Measurements from ENCODE around the gene MAT2B. TPM values are rescaled to one million over a fixed set of nuclear protein-coding genes. Genes with fewer than 3 reads are reported as not detected.

MAT2B gene
- total and polyA plus RNA-seq, 2 of the 13 experiments (the other 11 are each of a cell fraction or from before 2014, with no cell fraction given), result 20.2 to 37.1 TPM

DNA sequence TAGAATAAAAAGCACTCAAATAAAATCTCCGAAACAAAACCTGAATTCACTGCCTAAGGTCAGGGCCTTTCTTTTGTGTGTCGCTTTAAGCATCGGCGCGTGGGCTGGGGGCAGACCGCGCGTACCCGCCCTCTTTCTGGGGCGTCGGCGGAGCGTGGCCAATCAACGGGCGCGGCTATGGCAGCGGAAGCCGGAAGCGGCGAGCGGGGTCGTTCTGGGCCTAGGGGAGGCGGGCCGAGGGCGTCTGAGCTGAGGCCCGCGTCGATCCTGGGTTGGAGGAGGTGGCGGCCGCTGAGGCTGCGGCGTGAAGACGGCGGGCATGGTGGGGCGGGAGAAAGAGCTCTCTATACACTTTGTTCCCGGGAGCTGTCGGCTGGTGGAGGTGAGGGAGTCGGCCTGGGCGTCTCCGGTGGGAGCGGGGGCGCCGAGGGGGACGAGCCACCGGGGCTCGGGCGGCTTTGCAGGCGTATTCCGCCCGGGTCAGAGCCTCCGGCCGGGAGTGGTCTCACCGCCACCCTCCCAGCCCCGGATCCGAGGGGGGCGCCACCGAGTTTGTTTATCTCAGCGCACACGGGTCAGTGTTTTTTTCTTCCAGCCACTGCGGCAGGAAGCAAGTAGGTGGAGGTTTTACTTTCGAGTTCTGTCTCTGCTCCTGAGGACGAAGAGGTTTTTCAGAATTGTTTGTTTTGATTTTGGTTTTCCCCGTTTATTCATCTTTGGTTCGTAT lies at the start of gene MAT2B (continued):
- TF ChIP-seq ZSCAN20 (CRISPR knock-in tag; IDR thresholded peaks at IDR 0.05; ENCODE audit: borderline replicate concordance) (no peak), FOXK1 (CRISPR knock-in tag; IDR thresholded peaks at IDR 0.05; ENCODE audit: borderline replicate concordance, low read depth) (peak; percentile 95), ZNF24 (IDR thresholded peaks at IDR 0.05) (no peak), ZMYM3 (CRISPR knock-in tag; IDR thresholded peaks at IDR 0.05) (no peak), NFKB2 (CRISPR knock-in tag; IDR thresholded peaks at IDR 0.05; ENCODE audit: borderline replicate concordance) (peak; percentile 76; the same call in 1 of the 2 replicates), ZNF589 (CRISPR knock-in tag; conservative IDR thresholded peaks at IDR 0.05) (no peak), TOPORS (CRISPR knock-in tag; IDR thresholded peaks at IDR 0.05) (no peak), FOXA1 (IDR thresholded peaks at IDR 0.05) (no peak), FOXA1 (CRISPR knock-in tag; IDR thresholded peaks at IDR 0.05) (peak; percentile 73), ZNF296 (CRISPR knock-in tag; conservative IDR thresholded peaks at IDR 0.05) (peak; percentile 68; the same call in 1 of the 2 replicates), ZNF484 (CRISPR knock-in tag; IDR thresholded peaks at IDR 0.05; ENCODE audit: borderline replicate concordance, low read depth) (no peak), IRF2 (CRISPR knock-in tag; IDR thresholded peaks at IDR 0.05) (peak; percentile 91), HCFC1 (IDR thresholded peaks at IDR 0.05; ENCODE audit: low read depth, low read length) (no peak), ZNF138 (CRISPR knock-in tag; IDR thresholded peaks at IDR 0.05; ENCODE audit: low read depth) (no peak), TCF7L2 (IDR thresholded peaks at IDR 0.05; ENCODE audit: low read depth, low read length) (no peak), ZNF598 (CRISPR knock-in tag; IDR thresholded peaks at IDR 0.05; ENCODE audit: borderline replicate concordance) (no peak; the same call in 1 of the 2 replicates)
- TF ChIP-seq, protein P1, sequence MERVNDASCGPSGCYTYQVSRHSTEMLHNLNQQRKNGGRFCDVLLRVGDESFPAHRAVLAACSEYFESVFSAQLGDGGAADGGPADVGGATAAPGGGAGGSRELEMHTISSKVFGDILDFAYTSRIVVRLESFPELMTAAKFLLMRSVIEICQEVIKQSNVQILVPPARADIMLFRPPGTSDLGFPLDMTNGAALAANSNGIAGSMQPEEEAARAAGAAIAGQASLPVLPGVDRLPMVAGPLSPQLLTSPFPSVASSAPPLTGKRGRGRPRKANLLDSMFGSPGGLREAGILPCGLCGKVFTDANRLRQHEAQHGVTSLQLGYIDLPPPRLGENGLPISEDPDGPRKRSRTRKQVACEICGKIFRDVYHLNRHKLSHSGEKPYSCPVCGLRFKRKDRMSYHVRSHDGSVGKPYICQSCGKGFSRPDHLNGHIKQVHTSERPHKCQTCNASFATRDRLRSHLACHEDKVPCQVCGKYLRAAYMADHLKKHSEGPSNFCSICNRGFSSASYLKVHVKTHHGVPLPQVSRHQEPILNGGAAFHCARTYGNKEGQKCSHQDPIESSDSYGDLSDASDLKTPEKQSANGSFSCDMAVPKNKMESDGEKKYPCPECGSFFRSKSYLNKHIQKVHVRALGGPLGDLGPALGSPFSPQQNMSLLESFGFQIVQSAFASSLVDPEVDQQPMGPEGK (CRISPR knock-in tag; IDR thresholded peaks at IDR 0.05), result peak; percentile 75
- TF ChIP-seq, protein P2, sequence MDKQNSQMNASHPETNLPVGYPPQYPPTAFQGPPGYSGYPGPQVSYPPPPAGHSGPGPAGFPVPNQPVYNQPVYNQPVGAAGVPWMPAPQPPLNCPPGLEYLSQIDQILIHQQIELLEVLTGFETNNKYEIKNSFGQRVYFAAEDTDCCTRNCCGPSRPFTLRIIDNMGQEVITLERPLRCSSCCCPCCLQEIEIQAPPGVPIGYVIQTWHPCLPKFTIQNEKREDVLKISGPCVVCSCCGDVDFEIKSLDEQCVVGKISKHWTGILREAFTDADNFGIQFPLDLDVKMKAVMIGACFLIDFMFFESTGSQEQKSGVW (CRISPR knock-in tag; IDR thresholded peaks at IDR 0.05; ENCODE audit: borderline replicate concordance), result no peak
- TF ChIP-seq, protein P3, sequence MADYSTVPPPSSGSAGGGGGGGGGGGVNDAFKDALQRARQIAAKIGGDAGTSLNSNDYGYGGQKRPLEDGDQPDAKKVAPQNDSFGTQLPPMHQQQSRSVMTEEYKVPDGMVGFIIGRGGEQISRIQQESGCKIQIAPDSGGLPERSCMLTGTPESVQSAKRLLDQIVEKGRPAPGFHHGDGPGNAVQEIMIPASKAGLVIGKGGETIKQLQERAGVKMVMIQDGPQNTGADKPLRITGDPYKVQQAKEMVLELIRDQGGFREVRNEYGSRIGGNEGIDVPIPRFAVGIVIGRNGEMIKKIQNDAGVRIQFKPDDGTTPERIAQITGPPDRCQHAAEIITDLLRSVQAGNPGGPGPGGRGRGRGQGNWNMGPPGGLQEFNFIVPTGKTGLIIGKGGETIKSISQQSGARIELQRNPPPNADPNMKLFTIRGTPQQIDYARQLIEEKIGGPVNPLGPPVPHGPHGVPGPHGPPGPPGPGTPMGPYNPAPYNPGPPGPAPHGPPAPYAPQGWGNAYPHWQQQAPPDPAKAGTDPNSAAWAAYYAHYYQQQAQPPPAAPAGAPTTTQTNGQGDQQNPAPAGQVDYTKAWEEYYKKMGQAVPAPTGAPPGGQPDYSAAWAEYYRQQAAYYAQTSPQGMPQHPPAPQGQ (CRISPR knock-in tag; IDR thresholded peaks at IDR 0.05; ENCODE audit: borderline replicate concordance), result no peak
- TF ChIP-seq, protein P4, sequence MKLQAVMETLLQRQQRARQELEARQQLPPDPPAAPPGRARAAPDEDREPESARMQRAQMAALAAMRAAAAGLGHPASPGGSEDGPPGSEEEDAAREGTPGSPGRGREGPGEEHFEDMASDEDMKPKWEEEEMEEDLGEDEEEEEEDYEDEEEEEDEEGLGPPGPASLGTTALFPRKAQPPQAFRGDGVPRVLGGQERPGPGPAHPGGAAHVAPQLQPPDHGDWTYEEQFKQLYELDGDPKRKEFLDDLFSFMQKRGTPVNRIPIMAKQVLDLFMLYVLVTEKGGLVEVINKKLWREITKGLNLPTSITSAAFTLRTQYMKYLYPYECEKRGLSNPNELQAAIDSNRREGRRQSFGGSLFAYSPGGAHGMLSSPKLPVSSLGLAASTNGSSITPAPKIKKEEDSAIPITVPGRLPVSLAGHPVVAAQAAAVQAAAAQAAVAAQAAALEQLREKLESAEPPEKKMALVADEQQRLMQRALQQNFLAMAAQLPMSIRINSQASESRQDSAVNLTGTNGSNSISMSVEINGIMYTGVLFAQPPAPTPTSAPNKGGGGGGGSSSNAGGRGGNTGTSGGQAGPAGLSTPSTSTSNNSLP (IDR thresholded peaks at IDR 0.05; ENCODE audit: low read depth, low read length), result peak; percentile 24; the same call in 1 of the 2 replicates
- TF ChIP-seq, protein P5, sequence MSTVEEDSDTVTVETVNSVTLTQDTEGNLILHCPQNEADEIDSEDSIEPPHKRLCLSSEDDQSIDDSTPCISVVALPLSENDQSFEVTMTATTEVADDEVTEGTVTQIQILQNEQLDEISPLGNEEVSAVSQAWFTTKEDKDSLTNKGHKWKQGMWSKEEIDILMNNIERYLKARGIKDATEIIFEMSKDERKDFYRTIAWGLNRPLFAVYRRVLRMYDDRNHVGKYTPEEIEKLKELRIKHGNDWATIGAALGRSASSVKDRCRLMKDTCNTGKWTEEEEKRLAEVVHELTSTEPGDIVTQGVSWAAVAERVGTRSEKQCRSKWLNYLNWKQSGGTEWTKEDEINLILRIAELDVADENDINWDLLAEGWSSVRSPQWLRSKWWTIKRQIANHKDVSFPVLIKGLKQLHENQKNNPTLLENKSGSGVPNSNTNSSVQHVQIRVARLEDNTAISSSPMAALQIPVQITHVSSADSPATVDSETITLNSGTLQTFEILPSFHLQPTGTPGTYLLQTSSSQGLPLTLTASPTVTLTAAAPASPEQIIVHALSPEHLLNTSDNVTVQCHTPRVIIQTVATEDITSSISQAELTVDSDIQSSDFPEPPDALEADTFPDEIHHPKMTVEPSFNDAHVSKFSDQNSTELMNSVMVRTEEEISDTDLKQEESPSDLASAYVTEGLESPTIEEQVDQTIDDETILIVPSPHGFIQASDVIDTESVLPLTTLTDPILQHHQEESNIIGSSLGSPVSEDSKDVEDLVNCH (CRISPR knock-in tag; IDR thresholded peaks at IDR 0.05), result no peak
